ENCODE data around the gene ARL8B.
A peak's percentile ranks its signal among the peaks of the same experiment; 100 is the strongest.

ARL8B gene

GRCh38 chr3:5205165-5205941 lies 83.3 kb downstream of the ARL8B start:
- TF ChIP-seq CTCF (IDR thresholded peaks at IDR 0.05; ENCODE audit: insufficient read depth, low read depth, low read length, missing control alignments): no peak
- no peak overlapping the region for H3K4me3 ChIP-seq (ENCODE audit: low read depth, low read length)
- DNase-seq (ENCODE audit: low read depth): peak; percentile 87

GRCh38 chr3:5210926-5211325 lies 88.8 kb downstream of the ARL8B start:
- TF ChIP-seq CTCF (IDR thresholded peaks at IDR 0.05; ENCODE audit: insufficient read depth, low read depth, low read length, missing control alignments): no peak
- no peak for DNase-seq (ENCODE audit: low read depth)
- no peak overlapping the region for H3K4me3 ChIP-seq (ENCODE audit: low read depth, low read length)

- TF ChIP-seq CTCF (IDR thresholded peaks at IDR 0.05; ENCODE audit: insufficient read depth, low read depth, low read length, missing control alignments): no peak
- DNase-seq (ENCODE audit: low read depth): no peak
- H3K4me3 ChIP-seq (ENCODE audit: low read depth, low read length): no peak overlapping the region
Observed at GRCh38 chr3:5212628-5213573, 90.8 kb downstream of the ARL8B start.

GRCh38 chr3:5213574-5213966 lies 91.5 kb downstream of the ARL8B start:
- H3K4me3 ChIP-seq (ENCODE audit: low read depth, low read length): no peak overlapping the region

GRCh38 chr3:5214352-5214751 lies 92.3 kb downstream of the ARL8B start:
- no peak for DNase-seq (ENCODE audit: low read depth)
- H3K4me3 ChIP-seq (ENCODE audit: low read depth, low read length): no peak overlapping the region
- no peak for TF ChIP-seq CTCF (IDR thresholded peaks at IDR 0.05; ENCODE audit: insufficient read depth, low read depth, low read length, missing control alignments)

More at GRCh38 chr3:5213574-5213966, 91.5 kb downstream of the ARL8B start:
- DNase-seq (ENCODE audit: low read depth): no peak
- no peak for TF ChIP-seq CTCF (IDR thresholded peaks at IDR 0.05; ENCODE audit: insufficient read depth, low read depth, low read length, missing control alignments)

- no peak for TF ChIP-seq CTCF (IDR thresholded peaks at IDR 0.05; ENCODE audit: insufficient read depth, low read depth, low read length, missing control alignments)
- DNase-seq (ENCODE audit: low read depth): no peak
Observed at GRCh38 chr3:5217824-5218595, 95.9 kb downstream of the ARL8B start.

More at GRCh38 chr3:5217824-5218595, 95.9 kb downstream of the ARL8B start:
- no peak overlapping the region for H3K4me3 ChIP-seq (ENCODE audit: low read depth, low read length)

Measured in GM12865 (cell line).